Activated T-cell treated with anti-CD3 and anti-CD28 coated beads for 1 hour (primary cell): ENCODE measurements around the gene NCOA6.
"Not testable (repeated sequence)": the region's sequence is repeated elsewhere in the genome, so short reads cannot be mapped to it uniquely, and the experiment has no call there.

ENCODE experiments used
- DNase-seq: peaks from one replicate; pipeline ENCODE4 v3.0.0-alpha.2; 2020; ENCODE audit warnings: low read depth

The NCOA6 gene

DNA sequence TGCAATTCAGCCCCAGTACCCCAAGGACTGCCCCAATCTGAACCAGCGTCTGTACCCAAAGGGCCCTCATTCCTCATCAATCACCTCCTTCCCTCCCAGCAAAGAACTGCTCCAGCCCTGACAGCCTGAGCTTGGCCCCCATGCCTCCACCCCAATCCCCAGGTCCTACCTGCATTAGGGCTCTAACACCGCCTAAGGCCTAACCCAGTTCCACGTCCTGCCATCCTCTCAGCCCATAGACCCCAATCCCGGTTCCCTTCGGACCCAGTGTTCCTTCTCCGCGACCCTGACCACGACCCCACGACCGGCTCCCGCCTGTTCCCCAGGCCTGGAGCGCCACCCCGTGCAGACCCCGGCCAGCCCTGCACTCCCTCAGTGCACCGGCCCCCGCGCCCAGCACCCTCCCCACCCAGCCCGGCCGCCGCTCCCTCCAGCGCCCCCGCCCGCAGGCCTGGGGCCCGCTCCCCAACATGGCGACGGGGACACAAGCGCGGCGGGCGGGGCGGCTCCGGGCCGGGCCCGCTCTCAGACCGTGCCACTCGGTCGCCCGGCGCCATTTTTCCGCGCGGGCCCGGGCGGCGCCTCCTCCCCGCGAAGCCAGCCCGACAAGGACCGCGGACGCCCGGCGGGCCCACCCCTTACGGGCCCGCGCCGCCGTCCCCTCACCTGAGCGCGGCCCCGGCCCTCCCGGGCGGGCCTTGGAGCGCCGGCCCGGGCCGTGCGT lies 483 bp downstream of the NCOA6 start:
- DNase-seq = peak; percentile 61

DNA sequence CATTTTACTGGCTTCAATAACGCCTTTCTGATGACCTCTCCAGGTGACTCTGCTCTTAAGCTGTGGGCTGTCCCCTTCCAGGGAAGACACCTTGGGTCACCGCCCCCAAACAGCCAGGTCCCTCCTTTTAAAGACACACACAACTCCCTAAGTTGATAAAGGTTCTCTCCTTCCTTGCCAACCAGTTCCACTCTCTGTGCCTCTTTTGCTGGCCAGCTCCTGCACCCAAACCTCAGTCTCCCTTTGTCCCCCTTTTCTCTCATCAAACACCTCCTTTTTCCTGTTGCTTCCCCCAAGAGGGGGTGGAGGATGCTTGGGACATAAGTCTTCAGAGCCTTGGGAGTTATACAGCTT lies 1.0 kb downstream of the NCOA6 start:
- DNase-seq = peak; percentile 61

DNA sequence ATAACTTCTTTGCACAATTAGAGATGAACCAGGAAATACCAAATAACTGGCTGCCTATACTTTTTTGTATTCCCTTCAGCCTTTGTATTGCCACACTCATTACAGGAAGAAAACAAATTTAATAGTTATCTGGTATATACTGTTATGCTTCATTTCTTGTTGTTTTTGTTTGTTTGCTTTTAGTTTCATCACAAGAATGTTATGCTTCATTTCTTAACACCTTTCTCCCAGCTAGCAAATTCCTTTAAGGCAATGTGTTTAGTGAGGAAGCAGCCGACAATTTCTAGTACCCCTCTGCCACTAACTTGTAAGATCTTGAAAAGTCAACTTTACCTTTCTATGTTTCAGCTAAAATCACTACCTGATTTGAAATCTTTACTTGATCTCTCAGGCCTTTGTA lies 1.4 kb downstream of the NCOA6 start:
- no peak for DNase-seq

DNA sequence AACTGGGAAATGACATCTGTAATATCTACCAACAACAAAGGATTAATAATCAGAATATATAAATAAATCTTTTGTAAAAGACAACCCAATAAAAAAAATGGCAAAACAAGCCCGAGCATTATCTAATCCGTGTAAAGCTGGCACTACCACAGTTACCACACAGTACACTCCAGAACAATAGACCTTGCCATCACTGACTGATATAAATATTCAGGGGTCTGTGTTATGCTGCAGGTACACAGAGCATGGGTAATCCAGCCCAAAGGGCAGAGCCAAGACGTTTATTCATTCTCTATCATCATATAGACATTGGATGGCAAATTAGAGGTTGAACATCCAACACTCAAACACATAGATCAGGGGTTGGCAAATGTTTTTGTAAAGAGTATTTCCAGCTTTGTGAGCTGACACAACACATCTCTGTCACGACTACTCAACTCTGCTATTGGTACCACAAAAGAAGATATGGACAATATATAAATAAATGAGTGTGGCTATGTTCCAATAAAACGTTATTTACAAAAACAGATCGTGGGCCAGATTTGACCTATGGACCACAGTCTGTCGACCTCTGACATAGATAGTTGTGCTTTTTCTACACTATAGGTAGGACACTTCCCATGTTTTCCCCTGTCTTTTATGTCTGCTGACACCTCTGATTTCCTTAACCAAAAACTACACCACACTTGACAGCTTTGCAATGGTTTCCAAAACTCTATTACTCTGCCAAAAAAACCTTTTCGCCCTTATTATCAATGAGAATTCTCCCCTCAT lies 4.5 kb downstream of the NCOA6 start:
- DNase-seq = no peak

DNA sequence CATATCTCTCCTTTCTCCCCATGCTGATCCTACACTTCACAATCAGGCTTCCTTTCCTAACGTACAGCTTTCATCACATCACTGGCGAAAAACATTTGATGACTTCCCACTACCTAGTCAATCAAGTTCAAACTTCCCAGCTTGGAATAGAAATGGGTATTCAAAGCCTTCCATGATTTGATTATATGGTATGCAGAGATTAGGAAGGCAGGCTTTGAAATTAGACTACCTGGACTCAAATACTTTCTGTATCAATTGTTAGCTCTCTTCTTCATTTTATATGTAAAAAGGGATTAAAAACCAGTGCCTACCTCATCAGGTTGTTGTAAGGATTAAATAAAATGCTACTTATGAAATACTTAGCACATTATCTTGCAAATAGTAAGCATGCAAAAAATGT lies 7.7 kb downstream of the NCOA6 start:
- DNase-seq = no peak

DNA sequence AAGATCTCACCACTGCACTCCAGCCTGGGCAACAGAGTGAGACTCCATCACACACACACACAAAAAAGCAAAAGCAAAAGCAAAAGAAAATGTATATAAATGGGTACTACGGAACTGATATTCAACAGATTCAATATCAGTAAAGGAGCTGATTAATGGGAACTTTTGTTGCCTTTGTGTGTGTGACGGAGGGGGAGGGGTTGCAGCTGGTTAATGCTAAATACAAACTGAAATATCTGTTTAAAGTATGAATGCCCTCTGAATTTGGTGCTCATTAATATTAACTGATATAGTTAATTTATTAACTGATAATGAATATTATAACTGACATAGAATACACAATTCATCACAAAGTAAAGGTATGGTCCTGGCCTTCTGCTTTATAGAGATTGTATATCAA lies 8.4 kb downstream of the NCOA6 start:
- no peak for DNase-seq

DNA sequence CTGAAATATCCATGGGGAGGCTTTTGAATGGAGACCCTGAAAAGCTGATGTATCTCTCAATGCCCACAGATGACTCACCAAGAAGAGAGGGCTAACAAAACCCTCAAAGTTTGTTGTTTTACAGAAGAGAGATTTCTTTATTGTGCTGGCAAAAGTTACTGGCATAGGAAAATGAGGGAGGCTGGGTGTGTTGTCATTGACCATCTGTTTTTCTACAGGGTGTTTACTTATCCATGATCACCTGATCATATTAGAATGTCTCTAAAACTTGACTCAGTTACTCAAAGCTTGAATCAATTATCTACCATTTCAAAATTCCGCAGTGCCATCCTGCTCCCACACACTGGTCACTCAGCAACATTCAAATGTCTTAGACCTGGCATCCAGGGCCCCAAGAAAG lies 9.8 kb downstream of the NCOA6 start:
- DNase-seq = no peak

DNA sequence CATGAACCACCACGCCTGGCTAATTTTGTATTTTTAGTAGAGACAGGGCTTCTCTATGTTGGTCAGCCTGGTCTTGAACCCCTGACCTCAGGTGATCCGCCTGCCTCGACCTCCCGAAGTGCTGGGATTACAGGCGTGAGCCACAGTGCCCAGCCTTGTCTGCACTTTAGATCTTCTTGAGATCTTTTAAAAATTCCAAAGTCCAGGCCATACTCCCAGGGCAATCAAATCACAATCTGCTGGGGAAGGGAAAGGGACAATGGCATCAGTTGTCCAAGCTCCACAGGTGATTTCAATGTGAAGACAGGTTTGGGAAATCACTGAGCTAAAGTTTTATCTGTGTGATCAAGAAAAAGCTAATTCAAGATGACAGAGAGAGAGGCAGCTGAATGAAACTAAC lies 16.9 kb downstream of the NCOA6 start:
- no peak for DNase-seq

DNA sequence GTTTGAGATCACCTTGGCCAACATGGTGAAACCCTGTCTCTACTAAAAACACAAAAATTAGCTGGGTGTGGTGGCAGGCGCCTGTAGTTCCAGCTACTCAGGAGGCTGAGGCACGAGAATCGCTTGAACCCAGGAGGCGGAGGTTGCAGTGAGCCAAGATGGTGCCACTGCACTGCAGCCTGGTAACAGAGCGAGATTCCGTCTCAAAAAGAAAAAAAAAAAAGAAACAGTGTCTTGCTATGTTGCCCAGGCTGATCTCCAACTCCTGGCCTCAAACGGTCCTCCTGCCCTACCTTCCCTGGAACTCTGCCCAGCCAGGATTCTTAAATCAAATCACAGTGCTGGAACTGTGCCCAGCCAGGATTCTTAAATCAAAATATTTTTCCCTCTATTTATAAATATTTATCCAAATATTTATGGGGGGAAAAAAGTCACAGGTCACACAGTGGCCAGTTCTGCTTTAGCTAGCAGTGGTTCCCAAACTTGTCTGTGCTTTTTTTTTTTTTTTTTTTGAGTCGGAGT lies 17.4 kb downstream of the NCOA6 start:
- DNase-seq = not testable (repeated sequence)

DNA sequence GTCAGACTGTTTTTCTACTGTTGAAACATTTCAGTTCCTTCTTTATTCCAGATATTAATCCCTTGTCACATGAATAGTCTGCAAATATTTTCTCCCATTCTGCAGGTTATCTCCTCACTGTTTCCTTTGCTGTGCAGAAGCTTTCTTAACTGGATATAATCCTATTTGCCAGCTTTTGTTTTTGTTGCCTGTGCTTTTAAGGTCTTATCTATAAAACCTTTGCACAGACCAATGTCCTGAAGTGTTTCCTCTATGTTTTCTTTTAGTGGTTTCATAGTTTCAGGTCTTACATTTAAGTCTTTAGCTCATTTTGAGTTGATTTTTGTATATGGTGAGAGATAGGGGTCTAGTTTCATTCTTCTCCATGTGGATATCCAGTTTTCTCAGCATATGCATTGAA lies 19.2 kb downstream of the NCOA6 start:
- no peak for DNase-seq

DNA sequence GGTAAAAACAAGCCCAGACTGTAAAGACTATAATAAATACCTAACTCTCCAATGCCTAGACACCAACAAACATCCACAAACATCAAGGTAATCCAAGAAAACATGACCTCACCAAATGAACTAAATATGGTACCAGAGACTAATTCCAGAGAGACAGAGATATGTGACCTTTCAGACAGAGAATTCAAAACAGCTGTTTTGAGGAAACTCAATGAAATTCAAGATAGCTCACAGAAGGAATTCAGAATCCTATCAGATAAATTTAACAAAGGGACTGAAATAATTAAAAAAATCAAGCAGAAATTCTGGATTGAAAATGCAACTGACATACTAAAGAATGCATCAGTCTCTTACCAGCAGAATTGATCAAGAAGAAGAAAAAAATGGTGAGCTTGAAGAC lies 26.6 kb downstream of the NCOA6 start:
- DNase-seq = no peak

DNA sequence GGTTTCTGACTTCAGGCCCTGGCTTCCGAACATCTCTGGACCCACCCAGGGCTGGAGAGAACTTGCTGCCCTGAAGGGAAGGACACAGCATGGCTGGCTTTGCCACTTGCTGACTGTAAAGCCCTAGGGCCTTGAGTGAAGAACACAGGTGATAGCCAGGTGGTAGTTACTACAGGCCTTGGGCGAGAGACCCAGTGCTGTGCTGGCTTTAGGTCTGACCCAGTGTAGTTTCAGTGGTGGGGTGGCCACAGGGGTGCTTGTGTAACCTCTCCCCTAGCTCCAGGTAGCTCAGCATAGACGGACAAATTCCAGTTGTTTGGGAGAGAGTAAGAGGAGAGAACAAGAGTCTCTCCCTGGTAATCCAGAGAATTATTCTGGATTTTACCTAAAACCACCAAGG lies 27.1 kb downstream of the NCOA6 start:
- no peak for DNase-seq

DNA sequence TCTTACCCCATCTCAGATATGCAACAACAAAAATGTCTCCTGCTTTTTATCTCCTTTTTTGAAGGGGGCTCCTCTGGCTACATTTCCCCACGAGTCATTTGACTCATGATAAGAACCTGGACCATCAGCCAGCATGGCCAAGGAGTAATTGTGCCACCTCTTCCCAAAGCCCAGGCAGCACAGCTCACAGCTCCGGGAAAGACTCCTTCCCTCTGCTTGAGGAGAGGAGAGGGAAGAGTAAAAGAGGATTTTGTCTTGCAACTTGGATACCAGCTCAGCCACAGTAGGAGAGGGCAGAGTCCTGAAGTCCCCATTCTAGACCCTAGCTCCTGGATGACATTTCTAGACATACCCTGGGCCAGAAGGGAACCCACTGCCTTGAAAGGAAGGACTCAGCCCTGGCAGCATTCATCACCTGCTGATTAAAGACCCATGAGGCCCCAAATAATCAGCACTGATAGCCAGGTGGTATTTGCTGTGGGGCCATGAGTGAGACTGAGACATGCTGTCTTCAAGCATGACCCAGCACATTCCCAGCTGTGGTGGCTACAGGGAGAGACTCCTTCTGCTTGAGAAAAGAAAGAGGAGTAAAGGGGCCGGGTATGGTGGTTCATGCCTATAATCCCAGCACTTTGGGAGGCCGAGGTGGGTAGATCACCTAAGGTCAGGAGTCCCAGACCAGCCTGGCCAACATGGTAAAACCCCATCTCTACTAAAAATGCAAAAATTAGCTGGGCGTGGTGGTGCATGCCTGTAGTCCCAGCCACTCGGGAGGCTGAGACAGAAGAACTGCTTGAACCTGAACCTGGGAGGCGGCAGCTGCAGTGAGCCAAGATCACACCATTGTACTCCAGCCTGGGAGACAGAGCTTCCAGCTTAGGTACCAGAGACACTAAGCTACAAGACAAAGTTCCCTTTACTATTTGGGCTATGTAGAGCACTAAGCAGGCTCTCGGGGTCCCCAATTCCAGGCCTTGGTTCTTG lies 28.1 kb downstream of the NCOA6 start:
- no peak for DNase-seq

DNA sequence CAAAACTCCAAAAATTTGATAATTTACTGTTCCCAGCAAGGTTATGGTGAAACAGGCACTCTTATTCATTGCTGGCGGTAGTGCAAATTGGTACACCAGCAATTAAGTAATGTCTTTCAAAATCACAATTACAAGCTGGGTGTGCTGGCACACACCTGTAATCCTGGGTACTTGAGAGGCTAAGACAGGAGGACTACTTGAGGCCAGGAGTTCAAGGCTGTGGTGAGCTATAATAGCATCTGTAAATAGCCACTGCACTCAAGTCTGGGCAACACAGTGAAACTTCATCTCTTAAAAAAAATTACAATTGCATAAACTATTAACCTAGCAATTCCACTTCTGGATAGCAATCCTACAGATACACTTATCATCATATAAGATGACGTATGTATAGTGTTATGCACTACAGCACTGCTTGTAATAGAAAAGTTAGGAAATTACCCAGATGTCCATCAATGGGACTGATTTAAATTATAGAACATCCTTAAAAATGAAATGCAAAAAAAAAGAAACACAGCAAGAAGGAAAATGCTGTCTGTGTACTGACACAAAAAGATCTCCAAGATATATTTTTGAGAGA lies 31.4 kb downstream of the NCOA6 start:
- DNase-seq = no peak

DNA sequence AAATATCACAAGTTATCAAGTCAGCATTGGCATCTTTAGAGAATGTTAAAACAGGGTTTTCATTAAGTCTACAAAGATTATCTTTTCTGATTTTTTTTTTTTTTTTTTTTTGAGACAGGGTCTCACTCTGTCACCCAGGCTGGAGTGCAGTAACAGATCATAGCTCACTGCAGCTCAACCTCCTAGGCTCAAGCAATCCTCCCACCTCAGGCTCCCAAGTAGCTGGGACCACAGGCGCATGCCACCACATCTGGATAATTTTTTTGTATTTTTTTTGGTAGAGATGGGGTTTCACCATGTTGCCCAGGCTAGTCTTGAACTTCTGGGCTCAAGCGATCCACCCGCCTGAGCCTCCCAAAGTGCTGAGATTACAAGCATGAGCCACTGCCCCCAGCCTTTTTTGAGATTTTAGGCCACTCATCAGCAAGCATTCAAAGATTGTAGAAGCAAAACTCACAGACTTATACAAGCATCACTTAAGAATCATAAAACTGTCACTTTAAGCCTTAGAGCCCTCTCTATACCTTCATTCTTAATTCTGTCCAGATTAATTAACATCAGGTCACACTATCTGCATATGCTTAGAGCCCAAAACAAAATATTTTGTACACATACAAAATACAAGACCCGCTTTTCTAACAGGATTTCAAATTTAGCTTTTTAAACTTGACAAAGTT lies 32.6 kb downstream of the NCOA6 start:
- DNase-seq = no peak

DNA sequence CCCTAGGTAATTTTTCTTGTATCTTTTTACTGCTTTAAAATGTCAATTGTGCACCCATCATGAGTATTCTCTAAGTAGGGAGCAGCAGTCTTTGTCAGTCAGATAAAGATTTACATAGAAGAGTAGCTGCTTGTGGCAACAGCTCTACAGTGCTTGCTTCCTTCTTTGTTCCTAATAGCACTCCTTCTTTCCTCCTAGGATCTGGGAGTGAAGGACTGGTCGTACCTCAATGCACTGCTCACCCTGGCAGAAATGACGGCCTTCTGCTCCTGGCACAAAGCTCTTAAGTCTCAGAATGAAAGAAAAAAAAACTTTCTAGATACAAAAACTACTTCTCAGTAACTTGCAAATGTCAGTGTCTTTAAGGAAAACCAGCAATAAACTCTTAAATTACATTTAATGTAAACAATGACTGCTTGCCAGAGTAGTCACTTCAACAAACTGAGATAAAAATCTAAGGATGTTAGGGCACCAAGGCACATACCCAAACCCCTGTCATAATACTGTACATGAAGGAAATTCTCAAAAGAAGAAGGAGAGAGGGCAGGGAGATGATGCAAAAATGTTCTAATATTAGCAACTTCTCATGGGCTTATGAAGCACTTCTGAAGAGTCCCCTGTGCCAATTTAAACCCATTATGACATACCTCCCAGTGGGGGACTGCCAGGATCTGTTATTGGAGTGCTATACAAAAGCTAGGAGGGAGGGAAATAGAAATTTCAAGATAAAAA lies 34.0 kb downstream of the NCOA6 start:
- no peak for DNase-seq

DNA sequence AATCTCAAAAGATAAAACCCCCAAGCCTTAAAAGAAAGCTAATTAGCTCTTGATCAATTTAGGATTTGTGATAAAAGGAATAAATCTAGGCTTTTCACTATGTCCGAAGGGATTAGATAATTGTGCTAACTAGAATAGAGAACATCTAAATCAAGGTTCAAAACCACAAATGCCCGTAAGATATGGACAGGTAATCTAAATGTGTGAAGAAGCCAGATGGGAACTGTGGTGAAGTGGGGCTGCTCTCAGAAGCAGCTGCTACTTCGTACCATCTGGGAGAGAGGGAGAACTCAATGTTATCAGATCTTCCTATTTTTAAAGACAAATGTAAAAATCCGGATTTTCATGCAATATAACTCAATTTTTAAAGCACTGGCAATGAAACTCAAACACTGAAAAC lies 44.2 kb downstream of the NCOA6 start:
- DNase-seq = no peak

DNA sequence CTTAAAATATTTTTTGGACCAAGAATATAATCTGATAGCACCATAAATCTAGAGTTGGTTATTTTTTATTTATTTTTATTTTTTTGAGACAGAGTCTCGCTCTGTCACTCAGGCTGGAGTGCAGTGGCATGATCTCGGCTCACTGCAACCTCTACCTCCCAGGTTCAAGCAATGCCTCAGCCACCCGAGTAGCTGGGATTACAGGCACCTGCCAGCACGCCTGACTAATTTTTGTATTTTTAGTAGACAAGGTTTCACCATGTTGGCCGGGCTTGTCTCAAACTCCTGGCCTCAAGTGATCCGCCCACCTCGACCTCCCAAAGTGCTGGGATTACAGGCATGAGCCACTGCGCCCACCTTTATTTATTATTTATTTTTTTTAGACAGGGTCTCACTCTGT lies 45.2 kb downstream of the NCOA6 start:
- not testable (repeated sequence) for DNase-seq

DNA sequence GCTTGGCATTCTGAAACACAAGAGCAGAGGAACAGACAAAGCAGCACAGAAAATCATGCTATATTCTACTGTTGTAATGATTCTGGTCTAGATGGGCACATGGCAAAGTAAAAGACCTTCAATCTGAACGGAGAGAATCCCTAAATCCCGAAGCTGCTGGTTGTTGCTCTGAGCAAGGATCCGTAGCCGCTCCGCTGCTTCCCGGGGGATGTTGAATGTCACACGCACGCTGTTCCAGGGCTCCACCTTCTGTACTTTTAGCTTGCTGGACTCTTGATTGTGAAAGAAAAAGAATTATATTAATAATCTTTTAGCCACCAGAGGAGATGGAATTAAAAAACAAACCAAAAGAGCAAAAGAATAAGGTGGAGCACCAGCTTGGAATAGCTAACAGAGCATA lies 49.3 kb downstream of the NCOA6 start:
- DNase-seq = no peak

DNA sequence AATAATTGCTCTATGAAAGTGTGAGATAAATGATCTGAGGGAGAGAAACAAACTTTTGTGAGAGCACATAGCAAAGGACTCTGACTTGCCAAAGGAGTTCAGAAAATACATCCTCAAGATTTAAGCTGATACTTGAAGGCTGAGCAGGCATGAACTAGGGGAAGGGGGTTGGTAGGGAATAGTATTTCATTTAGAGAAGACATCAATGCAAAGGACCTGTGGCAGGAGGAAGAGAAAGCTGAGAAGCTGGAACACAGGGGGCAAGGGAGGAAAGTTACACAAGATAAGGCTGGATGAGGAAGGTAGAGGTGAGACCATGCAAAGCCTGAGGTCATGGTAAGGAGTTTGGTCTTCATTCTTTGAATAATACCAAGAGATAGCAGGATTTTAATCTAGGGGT lies 50.6 kb downstream of the NCOA6 start:
- no peak for DNase-seq

DNA sequence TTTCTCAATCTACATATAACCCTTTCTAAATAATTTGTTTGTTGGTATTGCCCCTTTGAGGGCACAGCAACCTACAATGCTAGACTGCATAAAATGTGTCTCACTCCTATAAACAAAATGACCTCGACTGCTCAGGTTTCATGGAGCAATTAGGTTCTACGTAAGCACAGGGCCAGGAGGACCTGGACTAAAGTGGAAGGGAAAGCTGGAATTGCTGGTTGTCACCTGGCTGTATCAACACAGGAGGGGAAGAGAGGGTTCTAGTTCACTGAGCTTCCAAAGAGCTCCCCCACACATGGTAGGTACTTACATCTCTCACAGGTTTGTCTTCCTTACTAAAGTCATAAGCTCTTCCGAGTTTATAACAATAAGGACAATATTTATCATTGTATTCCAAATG lies 51.0 kb downstream of the NCOA6 start:
- DNase-seq = no peak
